ENCODE results near the gene PHLDB2.

Gene PHLDB2

DNA sequence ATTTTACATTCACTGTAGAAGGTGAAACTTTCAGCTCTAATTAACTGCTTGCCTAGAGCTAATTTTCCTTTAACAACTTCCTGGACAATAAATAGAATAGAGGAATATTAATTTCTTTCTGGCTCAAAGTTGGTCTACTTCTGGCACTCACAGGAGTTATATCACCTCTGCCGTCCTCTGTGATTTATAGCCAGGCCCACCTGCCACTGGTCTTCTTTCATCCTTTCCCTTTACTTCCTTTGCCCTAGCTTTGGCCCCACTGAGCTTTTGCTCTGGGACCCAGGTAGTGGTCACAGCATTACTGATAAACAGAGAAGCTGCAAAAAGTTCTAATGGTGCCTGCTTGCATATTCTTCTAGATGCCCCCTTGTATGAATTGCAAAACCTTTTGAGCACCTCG, 70.4 kb downstream of the PHLDB2 start:
- DNase-seq: no peak

DNA sequence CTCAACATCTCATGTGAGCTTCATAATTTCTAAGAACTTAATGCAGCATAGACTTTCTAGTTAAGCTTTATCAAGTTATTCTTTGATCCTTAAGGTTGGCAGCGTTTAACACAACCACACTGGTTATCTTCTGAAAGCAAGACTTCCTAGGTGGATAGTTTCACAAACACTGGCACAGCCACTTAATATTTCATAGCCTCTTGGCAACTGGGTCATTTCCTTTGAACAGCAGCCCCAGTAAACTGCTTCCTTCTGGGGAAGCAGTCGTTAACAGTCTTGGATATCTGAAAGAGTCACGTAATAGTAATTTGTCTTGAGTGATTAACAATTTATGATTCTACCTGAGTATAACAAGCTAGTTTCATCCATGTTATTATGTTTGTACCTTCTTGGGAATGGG, 73.9 kb downstream of the PHLDB2 start:
- no peak for DNase-seq

DNA sequence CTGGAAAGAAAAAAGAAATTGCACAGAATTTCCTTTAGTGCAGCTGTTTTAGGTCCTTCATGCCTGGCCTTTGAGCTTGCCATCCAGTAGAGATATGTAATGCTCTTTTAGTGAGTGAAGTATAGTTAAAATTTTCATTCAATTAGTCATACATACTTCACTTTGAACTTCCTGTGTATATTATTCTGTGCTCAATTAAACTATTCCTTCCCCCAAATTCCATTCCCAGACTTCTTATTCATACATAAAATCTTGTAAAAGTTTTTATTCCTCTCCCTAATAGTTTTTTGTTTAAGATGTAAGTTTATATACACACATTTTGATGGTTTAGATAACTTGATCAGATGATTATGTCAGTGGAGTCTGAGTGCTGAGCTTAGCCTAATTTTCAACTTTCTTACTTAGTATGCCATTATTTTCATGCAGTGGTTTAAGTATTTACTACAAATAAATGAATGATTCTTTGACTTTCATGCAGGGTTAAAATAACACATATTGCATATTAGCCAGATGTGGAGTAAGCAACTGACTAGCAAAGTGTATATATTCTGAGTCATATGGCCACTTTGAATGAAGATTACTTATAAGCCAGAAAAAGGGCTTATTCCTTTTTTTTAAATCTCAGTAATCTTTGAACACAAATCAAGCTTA, 77.3 kb downstream of the PHLDB2 start:
- no peak for DNase-seq

DNA sequence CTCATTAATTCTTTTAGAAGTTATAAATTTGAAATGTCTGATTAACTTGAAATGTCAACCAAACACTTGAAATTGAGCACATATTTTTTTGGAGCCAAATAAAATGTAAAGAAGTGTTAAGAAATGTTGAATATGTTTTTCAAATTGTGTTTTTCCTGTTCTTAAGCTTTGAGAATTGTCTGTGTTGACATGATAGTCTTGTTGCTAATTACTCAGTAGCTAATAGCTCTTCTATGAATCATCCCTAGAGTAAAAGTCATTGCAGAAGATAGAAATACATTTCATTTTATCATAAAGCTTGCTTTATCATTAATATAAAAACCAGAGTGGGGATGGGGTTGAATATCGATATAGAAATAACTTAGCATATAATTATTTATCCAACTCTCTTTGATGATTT, 77.9 kb downstream of the PHLDB2 start:
- no peak for DNase-seq

DNA sequence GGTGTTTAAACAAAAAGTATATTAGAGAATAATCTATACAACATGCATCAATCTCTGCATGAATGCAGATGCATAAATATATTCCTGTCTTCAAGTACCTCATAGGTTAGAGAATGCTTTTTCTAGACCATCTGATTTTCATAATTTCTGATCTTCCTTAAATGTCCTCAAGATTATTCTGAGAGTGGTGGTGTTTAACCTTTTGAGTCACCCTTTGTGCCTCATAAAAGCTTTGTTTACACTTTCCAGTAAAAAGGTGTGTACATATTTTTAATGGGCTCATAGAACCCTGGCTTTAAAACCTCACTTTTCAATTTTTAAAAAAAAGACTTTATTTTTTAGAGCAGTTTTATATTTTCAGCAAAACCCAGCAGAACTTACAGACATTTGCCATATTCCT, 78.8 kb downstream of the PHLDB2 start:
- no peak for DNase-seq

DNA sequence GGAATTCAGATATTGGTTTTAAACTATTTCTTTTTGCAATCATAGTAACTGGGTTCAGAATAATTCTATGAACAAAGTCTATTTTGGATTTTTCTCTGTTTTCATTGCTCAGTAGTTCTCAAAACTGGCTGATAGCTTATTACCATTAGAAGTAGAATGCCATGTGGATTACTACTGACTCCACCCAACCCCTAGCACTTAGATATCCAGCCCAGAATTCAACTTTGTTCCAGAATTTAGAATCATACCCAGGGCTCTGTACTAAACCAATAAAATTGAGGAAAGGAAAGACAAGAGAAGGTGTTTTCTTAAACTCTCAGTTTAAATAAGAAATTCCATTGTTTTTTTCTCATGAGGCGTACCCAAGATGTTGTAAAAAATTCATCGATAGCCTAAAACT, 80.8 kb downstream of the PHLDB2 start:
- DNase-seq: no peak

DNA sequence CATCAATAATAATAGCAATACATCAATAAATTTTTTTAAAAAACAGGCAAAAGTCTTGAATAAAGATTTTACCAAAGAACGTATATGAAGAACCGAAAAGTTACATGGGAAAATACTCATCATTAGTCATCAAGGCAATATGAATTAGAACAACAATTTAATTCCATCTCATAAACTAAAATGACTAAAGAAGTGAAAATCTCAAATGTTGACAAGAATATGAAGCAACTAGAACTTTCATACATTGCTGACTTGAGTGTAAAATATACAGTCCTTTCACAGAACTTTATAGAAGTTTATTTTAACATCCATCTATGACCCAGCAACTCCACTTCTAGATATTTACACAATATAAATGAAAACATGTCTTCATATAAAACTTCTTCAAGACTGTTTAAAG, 84.5 kb downstream of the PHLDB2 start:
- DNase-seq: no peak

DNA sequence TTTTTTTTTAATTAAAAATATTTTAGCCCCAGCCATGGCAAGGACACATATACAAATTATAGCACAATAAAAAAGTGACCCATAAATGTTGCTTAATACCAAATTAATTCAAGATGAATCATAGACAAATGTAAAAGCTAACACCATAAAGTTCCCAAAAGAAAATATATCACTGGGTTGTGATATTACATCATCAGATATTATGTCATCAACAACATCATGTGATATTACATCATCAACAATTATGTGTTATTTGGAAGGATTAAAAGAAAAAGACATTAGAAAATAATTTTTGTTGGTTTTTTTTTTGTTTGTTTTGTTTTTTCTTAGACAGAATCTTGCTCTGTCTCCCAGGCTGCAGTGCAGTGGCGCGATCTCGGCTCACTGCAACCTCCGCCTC, 85.3 kb downstream of the PHLDB2 start:
- DNase-seq: no peak

DNA sequence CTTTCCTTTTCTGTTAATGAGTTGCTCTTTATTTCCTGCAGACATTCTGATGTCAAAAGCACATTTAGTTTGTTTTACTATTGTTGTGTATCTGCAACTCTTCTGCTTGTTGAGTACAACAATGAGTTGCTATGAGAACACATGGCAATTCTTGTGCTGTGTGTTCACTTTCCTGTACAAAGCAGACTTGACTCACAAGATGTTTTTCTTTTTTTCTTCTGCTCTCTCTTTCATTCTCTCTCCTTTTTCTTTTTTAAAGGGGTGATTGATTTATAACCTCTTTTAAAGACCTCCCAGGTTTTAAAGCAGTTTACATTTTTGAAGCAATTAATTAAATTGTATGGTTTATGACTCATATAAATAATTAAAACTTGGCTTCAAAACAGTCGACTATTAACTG, 88.2 kb downstream of the PHLDB2 start:
- no peak for DNase-seq

DNA sequence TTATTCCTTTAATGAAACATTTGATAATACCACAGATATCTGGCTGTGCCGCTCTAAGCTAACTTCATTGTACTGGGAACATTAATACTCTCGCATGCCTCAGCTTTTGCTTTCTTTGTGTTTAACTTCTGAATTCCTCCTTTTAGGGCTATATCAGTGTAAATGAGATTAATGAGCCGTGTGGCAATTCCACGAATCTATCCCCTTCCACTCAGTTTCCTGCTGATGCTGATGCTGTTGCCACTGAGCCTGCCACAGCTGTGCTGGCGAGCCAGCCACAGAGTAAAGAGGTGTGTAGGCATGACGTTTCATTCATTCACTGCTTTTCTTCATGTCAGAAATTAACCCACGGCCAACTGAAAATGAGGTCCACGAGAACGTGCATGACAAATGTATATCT, 89.7 kb downstream of the PHLDB2 start:
- DNase-seq: no peak

DNA sequence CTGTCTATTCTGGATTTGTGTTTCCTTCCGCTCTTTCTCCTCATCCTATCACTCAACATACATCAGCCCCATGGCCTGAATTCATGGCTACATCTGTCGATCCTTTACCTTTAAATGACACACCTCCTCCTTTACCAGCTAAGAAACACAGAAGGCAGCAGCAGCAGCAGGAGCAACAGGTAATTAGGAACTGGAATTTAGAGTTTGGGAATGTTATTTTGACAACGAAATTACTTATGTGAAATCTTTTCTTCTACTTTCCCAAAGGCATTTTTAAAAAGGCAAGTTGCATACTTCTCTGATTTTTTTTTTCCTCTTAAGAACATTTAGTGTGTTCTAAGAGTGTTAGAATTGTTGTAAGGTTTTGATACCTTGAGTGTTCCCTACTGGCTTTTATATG, 90.6 kb downstream of the PHLDB2 start:
- no peak for DNase-seq

DNA sequence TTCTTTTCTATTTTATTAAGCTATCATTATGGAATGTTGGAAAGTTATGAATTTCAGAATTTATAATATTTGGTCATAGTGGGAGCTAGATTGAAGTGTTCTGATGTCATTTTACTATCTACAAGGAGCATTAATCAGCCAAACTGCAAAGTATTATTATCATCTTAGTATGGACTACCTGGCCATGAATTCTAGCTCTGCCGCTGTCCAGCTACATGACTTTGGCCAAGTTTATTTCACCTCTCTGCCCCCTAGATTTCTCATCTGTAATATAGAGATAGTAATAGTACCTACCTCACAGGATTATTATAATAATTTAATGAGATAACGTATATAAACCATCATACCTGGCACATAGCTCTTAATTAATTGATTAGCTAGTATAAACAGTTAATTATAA, 92.0 kb downstream of the PHLDB2 start:
- no peak for DNase-seq

DNA sequence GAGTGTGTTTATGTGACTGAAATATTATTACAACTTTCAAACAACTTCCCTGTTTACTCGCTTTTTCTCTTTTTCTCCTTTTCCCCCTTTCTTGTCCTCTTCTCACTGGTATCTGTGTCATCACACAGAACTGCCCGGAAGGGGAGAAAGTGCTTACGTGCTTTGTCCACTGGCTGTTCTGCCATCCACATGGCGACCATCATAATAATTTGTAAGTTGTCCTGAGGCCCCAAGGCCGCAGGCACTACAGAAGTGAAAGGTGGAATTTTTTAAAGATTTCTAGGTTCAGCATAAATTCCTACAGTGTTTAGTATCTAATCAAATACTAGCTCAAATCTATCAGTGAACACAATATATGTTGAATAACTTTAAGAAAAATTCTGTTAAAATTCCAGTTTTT, 93.0 kb downstream of the PHLDB2 start:
- no peak for DNase-seq

DNA sequence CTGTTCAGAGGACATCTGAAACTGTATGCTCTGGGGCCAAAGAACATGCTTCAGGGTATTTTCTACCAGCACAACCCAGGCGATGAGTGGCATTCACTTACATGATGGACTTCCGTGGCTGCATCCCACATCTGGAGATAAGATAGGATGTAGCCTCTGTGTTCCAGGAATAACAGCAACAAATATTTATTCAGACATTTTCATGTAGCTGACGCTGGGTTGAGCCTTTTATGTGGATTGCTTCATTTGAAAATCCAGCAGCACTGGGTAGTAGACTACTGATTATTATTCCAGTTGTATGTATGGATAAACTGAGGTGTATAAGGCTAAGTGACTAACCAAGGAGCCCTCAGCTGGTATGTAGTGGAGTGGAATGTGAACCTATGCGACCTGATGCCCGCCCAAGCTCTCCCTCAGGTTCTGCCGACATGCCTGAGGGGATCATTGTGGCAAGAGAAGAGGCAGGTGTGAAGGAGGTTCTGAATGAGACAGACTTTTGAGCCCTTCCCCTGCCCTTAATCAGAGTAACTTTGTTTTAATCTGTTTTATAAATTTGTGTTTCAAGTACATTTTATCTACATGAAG, 93.9 kb downstream of the PHLDB2 start:
- no peak for DNase-seq

DNA sequence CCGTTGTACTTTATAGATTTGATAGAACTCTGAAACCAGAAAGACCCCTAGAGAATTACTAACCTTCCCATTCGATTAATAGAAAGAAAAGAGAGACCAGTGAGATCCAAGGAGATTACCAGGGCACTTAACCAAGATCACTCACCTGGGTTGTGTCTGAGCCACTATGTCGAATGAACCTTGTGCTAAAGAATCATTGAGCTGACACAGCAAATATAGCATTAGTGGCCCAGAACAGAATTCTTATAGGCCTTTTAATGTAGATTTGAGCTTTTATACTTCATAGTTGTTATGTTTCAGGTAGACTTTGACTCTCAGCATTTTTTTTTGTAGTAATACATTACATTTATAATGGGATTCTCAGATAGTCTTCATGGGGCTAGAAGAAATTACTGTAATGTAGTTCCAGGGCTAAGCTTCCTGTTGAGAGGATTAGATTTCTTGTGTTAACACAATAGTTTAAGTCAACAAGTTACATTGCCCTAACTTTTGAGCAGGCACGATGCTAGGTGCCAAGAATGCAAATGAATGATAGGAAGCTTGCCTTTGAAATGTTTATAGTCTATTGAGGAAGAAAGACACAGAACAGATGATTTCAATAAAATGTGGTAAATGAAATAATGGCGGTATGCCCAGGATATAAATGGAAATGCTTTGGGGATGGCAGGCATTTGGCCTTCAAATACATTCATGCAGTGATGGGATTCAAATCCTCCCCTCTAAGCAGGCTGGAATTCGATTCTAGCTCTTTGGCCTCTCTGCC, 95.3 kb downstream of the PHLDB2 start:
- no peak for DNase-seq

DNA sequence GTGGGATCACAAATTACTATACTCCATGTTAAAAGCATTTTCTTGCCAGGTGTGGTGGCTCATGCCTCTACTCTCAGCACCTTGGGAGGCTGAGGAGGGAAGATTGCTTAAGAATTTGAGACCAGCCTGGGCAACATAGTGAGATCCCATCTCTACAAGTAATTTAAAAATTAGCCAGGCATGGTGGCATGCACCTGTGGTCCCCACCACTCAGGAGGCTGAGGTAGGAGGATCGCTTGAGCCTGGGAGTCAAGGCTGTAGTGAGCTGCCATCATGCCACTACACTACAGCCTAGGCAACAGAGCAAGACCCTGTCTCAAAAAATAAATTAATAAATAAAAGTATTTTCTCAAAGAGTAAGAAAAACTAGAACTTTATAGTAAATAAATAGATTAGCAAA, 96.8 kb downstream of the PHLDB2 start:
- no peak for DNase-seq

DNA sequence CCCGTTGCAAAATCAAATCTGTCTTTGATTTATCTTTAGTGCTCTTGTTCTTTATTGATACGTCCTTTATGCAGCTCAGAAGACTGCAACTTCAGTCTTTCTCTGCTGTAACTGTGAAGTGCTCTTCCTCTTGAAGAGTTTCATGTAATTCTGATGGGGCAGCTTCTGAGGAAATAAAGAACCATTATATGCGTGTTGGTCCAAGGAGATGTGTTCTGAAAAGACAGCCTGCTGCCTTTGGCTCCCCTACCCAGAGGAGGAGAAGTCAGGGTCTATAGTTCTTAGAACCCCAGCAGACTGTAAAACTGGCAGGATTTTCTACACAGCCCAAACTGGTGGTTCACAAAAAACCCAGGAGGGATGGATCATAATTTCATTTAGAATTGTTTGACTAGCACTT, 97.4 kb downstream of the PHLDB2 start:
- DNase-seq: no peak

DNA sequence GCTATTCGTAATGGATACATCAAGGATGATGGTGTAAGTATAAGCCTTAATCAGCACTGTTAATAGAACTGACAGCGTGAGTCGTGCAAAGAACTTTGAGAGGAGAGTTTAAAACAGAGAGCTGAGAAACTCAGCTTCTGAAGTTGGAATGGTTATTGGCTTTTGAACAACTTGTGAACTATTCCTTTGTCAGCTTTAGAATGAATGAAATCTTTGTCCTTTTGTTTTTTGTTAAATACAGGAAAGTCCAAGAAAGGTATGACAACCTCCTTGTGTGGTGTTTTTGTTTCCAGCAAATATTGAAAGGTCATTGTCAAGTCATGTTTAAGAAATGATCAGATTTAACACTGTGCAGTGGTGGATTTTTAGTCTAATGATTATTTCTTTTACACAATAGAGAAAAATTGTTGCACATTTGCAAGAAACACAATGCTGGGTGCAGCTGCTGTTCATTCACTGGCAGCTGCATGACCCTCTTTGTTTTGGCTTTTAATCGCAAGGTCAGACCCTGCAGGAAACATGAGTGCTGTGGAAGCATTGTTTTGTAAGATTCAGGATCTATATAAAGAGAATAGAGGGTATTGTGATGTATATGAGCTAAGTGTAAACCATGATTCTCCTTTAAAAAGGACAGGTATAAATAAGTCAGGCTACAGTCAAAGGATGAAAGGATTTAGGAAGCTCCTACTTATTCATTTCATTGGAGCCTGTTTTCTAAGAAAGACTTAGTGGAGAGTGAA, 98.1 kb downstream of the PHLDB2 start:
- no peak for DNase-seq

DNA sequence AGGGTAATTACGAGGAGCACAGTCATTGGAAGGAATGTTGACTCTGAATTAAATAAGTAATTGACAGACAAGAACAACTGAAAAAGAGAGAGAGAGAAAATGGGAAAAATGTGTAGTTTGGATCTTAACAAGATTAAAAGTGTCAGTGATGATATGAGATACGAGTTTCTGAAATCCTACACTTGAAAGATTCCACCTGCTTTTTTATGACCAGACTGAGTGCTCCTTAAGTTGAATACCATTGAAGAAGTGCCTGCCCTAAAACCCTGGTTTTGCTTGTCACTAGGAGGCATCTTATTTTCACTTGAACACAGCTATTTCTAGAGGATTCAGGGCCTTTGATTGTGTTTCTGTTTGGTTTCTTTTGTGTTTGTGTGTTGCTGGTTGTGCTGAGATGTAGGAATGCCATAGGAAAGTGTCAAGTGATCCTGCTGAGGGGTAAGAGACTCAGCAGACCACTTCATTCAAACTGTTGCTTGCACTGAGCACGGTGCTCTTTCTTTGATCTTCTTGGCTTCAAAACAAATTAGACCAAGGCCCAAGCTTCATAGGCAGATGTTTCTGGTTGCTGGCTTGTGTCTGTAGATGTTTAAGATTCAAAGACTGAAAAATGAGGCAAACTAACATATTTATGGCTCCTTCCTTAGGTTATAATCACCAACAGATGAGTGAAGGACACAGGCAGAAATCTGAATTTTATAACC, 102.5 kb downstream of the PHLDB2 start:
- DNase-seq: no peak

DNA sequence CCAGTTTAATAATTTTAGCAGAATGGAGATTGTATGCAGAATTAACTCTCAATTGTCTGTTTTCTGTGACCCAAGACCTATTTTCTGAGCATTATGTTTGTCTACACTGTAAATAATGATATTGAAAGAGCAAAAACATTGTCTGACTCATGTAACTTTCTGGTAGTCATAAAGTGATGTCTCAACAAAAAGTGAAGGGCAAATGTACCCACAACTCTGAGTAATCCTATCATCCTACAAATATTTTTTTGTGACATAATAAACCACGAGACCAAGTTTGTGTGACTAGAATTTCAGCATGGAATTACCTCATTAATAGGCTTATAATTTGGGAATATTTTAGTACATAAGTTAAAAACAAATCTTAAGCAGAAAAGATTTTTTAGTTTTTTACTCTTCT, 104.4 kb downstream of the PHLDB2 start:
- peak; percentile 37 for DNase-seq

DNA sequence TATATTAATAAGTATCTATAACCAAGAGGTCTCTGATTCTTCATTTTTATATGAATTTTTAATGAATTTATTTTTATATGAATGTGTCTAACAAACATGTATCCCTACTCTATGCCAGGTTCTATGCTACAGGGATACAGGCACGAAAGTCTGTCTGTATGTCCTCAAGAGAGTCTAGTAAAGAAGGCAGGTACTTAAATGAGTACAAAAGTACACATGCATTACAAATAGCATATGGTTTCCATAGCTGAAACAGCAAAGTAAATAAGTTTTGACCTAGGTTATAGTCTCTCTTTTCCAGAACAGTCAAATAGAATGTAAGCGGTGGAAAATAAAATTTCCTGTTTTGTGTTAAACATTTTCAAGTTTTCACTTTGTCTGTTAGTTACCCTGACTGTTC, 106.4 kb downstream of the PHLDB2 start:
- DNase-seq: no peak

DNA sequence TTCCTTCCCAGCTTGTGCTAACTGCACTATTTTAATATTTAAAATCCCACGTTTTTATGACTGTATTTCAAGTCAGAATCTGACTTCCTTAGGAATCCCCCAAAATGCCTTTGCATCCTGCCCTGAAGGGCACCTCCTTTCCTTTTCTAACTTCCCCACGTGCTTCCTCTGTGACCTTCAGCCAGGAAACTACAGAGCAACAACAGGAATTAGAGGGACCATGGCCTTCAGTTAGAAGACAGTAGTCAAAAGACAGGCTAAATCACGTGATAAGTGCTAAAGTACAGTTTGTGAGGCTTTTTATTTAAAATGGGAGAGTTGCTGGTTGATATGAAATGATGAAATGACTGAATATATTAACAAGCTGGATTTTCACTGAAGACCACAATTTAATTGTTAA, 108.0 kb downstream of the PHLDB2 start:
- no peak for DNase-seq

DNA sequence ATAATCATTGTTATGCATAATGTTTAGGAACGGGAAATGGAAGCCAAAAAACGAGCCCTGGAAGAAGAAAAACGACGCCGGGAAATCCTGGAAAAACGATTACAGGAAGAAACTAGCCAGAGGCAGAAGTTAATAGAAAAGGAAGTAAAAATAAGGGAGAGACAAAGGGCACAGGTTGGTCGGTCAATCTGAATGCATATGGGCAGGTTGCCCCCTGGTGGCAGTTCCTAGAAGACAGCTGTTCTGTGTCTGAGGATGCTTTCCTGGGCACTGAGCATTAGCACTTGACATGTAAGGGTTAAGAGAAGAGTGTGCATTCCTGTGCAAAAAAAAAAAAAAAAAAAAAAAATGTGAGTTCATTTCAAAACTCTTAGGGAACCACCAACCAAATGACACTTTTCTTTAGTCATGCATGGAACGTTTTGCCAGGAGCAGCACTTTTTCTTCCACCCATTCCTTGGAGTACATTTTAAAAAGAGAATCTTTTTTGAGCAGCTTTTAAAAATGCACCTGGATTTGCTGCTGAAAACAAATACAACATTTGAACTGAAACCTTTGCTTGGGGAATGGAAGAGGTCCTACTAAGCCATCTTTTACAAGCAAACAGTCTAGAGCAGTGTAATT, 108.7 kb downstream of the PHLDB2 start:
- DNase-seq: peak; percentile 86

Measured in activated CD4-positive, alpha-beta T cell treated with anti-CD3 and anti-CD28 coated beads, Interleukin-2, amount 50 U/mL, for 16 hours (primary cell).